OCI-LY1 (cell line): ENCODE measurements around the gene XCL1.

ENCODE experiments used
- H2AFZ ChIP-seq: fragments of 200-600 bp; sonication (generic), shearing (Covaris generic); 2 replicates; pipeline ENCODE4 v1.6.0; 2014; ENCODE audit warnings: antibody characterized with exemption, mild to moderate bottlenecking, low read length
- H3F3A ChIP-seq: fragments of 200-600 bp; sonication (generic), shearing (Covaris generic); 2 replicates; pipeline ENCODE4 v1.6.0; 2014; ENCODE audit warnings: mild to moderate bottlenecking, antibody characterized with exemption, low read length, moderate library complexity; ENCODE audit not compliant: insufficient read depth
- H3K27ac ChIP-seq: fragments of 200-600 bp; sonication (generic); 2 replicates; pipeline ENCODE4 v1.5.1; 2014; ENCODE audit warnings: low read length, mixed run types, mild to moderate bottlenecking, low read depth; ENCODE audit not compliant: poor library complexity, severe bottlenecking
- H3K27me3 ChIP-seq: fragments of 200-600 bp; sonication (generic); 2 replicates; pipeline ENCODE4 v1.6.0; 2014; ENCODE audit warnings: antibody characterized with exemption, mild to moderate bottlenecking, low read length, moderate library complexity; ENCODE audit not compliant: insufficient read depth
- H3K36me3 ChIP-seq: fragments of 200-600 bp; sonication (generic); 2 replicates; pipeline ENCODE4 v1.6.1; 2014; ENCODE audit warnings: mild to moderate bottlenecking, antibody characterized with exemption, low read length, moderate library complexity, mixed read lengths; ENCODE audit not compliant: insufficient read depth
- H3K4me1 ChIP-seq: fragments of 200-600 bp; sonication (generic); 2 replicates; pipeline ENCODE4 v1.5.1; 2014; ENCODE audit warnings: mild to moderate bottlenecking, low read length, moderate library complexity; ENCODE audit not compliant: insufficient read depth, severe bottlenecking
- H3K4me2 ChIP-seq: fragments of 200-600 bp; sonication (generic), shearing (Covaris generic); 2 replicates; pipeline ENCODE4 v1.6.1; 2014; ENCODE audit warnings: low read length
- H3K4me3 ChIP-seq: fragments of 200-600 bp; sonication (generic); 2 replicates; pipeline ENCODE4 v1.5.1; 2014; ENCODE audit warnings: low read length, low read depth, mild to moderate bottlenecking, mixed read lengths; ENCODE audit not compliant: poor library complexity, severe bottlenecking
- H3K79me2 ChIP-seq: fragments of 200-600 bp; shearing (Covaris generic); 2 replicates; pipeline ENCODE4 v1.6.1; 2016; ENCODE audit warnings: mixed run types, low read length, mixed read lengths; ENCODE audit not compliant: insufficient read depth
- H3K9ac ChIP-seq: fragments of 200-600 bp; sonication (generic), shearing (Covaris generic); 2 replicates; pipeline ENCODE4 v1.6.1; 2014; ENCODE audit warnings: mild to moderate bottlenecking, low read length, mixed read lengths
- H3K9me2 ChIP-seq: fragments of 200-600 bp; sonication (generic), shearing (Covaris generic); 2 replicates; pipeline ENCODE4 v1.6.1; 2014; ENCODE audit warnings: low read depth, mild to moderate bottlenecking, low read length, mixed read lengths
- H3K9me3 ChIP-seq: fragments of 200-600 bp; shearing (Covaris generic); 2 replicates; pipeline ENCODE4 v1.6.1; 2014; ENCODE audit warnings: low read length, mixed read lengths
- H4K20me1 ChIP-seq: fragments of 200-600 bp; sonication (generic), shearing (Covaris generic); 2 replicates; pipeline ENCODE4 v1.6.0; 2016; ENCODE audit warnings: mild to moderate bottlenecking, low read length; ENCODE audit not compliant: insufficient read depth
- CTCF ChIP-seq: fragments of 200-600 bp; sonication (generic), shearing (Covaris generic); IDR thresholded peaks from 2 replicates; pipeline ENCODE4 v1.5.1; 2017; ENCODE audit warnings: mild to moderate bottlenecking, antibody characterized with exemption, low read length, moderate library complexity, mixed read lengths
- EZH2 ChIP-seq: fragments of 200-600 bp; sonication (generic), shearing (Covaris generic); IDR thresholded peaks from 2 replicates; pipeline ENCODE4 v1.8.0; 2017; ENCODE audit warnings: borderline replicate concordance, mixed run types, mild to moderate bottlenecking, antibody characterized with exemption, low read length, moderate library complexity, mixed read lengths

XCL1 gene

GRCh38 chr1:168605443-168605842 is 29.0 kb downstream of the XCL1 start:
- TF ChIP-seq EZH2 (no peak), CTCF (no peak)
- Histone ChIP-seq H3K4me2 (no peak overlapping the region), H3F3A (no peaks in the 10 kb centered on the region), H4K20me1 (no peaks in the 10 kb centered on the region), H3K79me2 (no peaks in the 10 kb centered on the region), H2AFZ (no peak overlapping the region), H3K27ac (no peak overlapping the region), H3K9me2 (no peaks in the 10 kb centered on the region), H3K27me3 (no peaks in the 10 kb centered on the region), H3K9me3 (no peaks in the 10 kb centered on the region), H3K4me3 (no peak overlapping the region), H3K36me3 (no peaks in the 10 kb centered on the region), H3K9ac (no peak overlapping the region), H3K4me1 (no peaks in the 10 kb centered on the region)

- H3K36me3 ChIP-seq: no peaks in the 10 kb centered on the region
- no peaks in the 10 kb centered on the region for H3K27me3 ChIP-seq
- H3K9ac ChIP-seq: no peak overlapping the region
- no peaks in the 10 kb centered on the region for H3K9me2 ChIP-seq
- H3K79me2 ChIP-seq: no peaks in the 10 kb centered on the region
- H2AFZ ChIP-seq: no peak overlapping the region
- H3K9me3 ChIP-seq: no peaks in the 10 kb centered on the region
- no peaks in the 10 kb centered on the region for H3F3A ChIP-seq
- TF ChIP-seq CTCF (no peak), EZH2 (no peak)
- H3K27ac ChIP-seq: no peak overlapping the region
- no peak overlapping the region for H3K4me2 ChIP-seq
- H4K20me1 ChIP-seq: no peaks in the 10 kb centered on the region; the same call in 1 of the 2 replicates
- H3K4me1 ChIP-seq: no peaks in the 10 kb centered on the region
- no peak overlapping the region for H3K4me3 ChIP-seq
Observed at GRCh38 chr1:168606096-168606495, 29.7 kb downstream of the XCL1 start.

GRCh38 chr1:168607872-168608428 is 31.5 kb downstream of the XCL1 start:
- H3K4me2 ChIP-seq: no peak overlapping the region
- no peaks in the 10 kb centered on the region for H3K36me3 ChIP-seq
- H3K9ac ChIP-seq: no peak overlapping the region
- H2AFZ ChIP-seq: no peak overlapping the region
- no peak overlapping the region for H3K4me3 ChIP-seq
- H3K9me3 ChIP-seq: no peaks in the 10 kb centered on the region
- TF ChIP-seq CTCF (no peak), EZH2 (no peak)
- no peaks in the 10 kb centered on the region for H3K27me3 ChIP-seq
- no peaks in the 10 kb centered on the region for H3K9me2 ChIP-seq
- H3K4me1 ChIP-seq: no peaks in the 10 kb centered on the region
- no peak overlapping the region for H3K27ac ChIP-seq
- no peaks in the 10 kb centered on the region; the same call in 1 of the 2 replicates for H4K20me1 ChIP-seq
- no peaks in the 10 kb centered on the region for H3K79me2 ChIP-seq
- no peaks in the 10 kb centered on the region for H3F3A ChIP-seq
